Ishikawa (cell line): ENCODE measurements around the gene CALN1.

Source experiments
- FOXM1 ChIP-seq: IDR thresholded peaks from 2 replicates; pipeline ENCODE4 v1.6.1; 2012; ENCODE audit warnings: low read depth, borderline replicate concordance
- NFIC ChIP-seq: IDR thresholded peaks from 2 replicates; pipeline ENCODE4 v1.6.1; 2012
- TF ChIP-seq, protein P1 (sequence below): IDR thresholded peaks from 2 replicates; pipeline ENCODE4 v1.6.1; 2012; ENCODE audit warnings: low read depth, mild to moderate bottlenecking

DNA sequence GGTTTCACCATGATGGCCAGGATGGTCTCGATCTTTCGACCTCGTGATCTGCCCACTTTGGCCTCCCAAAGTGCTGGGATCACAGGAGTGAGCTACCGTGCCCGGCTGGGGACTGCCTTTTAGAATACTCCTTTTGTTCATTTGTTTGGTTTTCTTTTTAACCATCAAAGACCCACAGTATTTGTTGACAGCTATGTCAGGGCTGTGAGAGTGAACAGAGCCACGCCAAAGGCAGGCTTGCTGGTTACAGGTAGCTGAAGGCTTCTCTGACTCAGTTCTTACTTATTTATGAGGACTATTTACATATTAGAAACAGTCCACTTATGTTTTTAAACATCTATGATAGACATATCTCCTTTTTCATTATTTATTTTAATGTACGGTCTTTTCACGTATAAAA lies 544.5 kb downstream of the CALN1 start:
- TF ChIP-seq NFIC, result no peak
- TF ChIP-seq FOXM1, result no peak
- TF ChIP-seq, protein P1, sequence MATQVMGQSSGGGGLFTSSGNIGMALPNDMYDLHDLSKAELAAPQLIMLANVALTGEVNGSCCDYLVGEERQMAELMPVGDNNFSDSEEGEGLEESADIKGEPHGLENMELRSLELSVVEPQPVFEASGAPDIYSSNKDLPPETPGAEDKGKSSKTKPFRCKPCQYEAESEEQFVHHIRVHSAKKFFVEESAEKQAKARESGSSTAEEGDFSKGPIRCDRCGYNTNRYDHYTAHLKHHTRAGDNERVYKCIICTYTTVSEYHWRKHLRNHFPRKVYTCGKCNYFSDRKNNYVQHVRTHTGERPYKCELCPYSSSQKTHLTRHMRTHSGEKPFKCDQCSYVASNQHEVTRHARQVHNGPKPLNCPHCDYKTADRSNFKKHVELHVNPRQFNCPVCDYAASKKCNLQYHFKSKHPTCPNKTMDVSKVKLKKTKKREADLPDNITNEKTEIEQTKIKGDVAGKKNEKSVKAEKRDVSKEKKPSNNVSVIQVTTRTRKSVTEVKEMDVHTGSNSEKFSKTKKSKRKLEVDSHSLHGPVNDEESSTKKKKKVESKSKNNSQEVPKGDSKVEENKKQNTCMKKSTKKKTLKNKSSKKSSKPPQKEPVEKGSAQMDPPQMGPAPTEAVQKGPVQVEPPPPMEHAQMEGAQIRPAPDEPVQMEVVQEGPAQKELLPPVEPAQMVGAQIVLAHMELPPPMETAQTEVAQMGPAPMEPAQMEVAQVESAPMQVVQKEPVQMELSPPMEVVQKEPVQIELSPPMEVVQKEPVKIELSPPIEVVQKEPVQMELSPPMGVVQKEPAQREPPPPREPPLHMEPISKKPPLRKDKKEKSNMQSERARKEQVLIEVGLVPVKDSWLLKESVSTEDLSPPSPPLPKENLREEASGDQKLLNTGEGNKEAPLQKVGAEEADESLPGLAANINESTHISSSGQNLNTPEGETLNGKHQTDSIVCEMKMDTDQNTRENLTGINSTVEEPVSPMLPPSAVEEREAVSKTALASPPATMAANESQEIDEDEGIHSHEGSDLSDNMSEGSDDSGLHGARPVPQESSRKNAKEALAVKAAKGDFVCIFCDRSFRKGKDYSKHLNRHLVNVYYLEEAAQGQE, result no peak
